GM21786 (cell line): Measurements from ENCODE around the gene POPDC3.
A peak's percentile ranks its signal among the peaks of the same experiment; 100 is the strongest.

Experiments
- ATAC-seq: cut with Tn5 transposase; IDR thresholded peaks from one replicate; pipeline ENCODE4 v1.9.1; 2021; ENCODE audit not compliant: unreplicated experiment

POPDC3 gene

GRCh38 chr6:105153676-105154075 lies 26.1 kb downstream of the POPDC3 start:
- no peak for ATAC-seq

GRCh38 chr6:105152880-105153279 lies 26.9 kb downstream of the POPDC3 start:
- ATAC-seq = no peak

DNA sequence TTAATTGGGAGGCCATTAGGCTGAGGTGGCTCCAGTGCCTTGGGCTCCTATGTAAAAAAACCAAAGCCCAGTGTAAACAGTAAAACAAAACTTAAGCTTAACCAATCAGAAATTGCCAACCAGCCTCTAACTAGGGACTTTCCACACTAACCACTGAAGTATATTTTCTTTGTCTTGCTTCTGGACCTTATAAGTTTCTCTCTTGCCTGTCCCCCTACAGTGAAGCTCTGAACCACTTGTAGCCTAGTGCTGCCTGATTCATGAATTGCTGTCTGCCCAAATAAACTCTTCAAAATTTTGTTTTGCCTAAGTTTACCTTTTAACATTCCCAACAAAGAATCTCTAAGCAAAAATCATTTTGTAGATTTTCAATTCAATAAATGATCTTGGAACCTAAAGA lies 28.2 kb downstream of the POPDC3 start:
- no peak for ATAC-seq

- ATAC-seq = no peak
Observed at GRCh38 chr6:105138141-105138540, 41.7 kb downstream of the POPDC3 start.

GRCh38 chr6:105137388-105137787 lies 42.4 kb downstream of the POPDC3 start:
- no peak for ATAC-seq

- ATAC-seq = peak; percentile 59
Observed at GRCh38 chr6:105136431-105137350, 43.1 kb downstream of the POPDC3 start.

DNA sequence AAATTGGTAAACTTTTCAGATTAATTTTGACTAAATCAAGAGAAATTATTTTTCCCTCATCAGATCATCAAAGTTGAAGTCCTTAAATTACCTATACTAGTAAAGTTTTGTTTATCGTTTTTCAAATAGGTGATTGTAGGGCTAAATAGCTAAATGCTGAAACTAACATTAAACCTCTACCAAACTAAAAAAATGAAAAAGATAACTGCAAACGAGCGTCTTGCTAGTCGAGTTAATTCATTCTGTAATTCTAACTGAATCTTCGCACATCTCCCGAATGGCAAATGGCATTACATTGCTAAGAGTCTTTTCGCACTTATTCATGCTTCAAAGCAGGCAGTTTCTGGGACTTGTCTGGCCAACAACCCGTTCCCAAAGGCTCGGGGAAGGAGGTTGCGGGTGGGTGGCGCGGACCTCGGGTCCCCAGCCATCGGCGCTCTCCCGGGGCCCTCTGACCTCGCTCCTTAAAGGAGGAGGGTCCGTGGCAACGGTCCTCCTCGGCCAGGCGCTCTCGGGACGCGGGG lies 43.8 kb downstream of the POPDC3 start:
- no peak for ATAC-seq

DNA sequence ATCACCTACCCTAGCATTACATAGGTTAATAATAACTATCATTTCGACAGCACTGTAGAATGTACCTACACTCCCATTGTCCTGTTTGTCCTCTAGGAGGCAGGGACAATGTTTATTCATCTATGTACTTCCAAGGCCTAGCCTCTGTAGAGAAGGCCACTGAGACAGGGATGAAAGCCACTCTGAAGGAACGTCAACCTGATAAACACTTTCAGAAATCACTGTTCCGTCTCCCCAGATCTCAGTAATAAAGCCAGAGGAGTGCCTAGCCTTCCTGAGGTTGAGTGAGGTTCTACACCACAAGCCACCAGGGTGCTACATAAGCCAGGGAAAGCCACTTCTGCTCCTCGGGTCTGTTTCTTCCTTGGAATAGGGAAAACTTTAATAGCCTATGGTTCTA lies 44.8 kb downstream of the POPDC3 start:
- ATAC-seq = no peak

- ATAC-seq = no peak
Observed at GRCh38 chr6:105122717-105123116, 57.1 kb downstream of the POPDC3 start.

DNA sequence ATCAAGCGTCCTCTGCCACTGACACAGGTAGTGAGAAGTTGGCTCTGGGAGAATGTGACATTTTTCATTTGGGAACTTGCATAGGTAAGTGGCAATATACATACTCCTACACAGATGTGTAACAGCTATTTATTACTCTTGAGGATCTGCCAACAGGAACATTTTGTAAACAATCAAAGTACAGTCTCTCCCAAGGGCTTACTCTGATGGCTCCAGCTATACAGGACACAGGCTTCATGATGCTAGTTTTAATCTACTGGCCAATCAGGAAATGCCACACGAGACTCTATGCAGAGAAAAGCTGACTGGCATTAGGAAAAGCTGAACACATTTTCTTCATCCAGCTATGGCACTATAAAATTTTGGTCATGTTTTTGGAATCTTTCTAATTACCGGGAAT lies 57.8 kb downstream of the POPDC3 start:
- no peak for ATAC-seq

DNA sequence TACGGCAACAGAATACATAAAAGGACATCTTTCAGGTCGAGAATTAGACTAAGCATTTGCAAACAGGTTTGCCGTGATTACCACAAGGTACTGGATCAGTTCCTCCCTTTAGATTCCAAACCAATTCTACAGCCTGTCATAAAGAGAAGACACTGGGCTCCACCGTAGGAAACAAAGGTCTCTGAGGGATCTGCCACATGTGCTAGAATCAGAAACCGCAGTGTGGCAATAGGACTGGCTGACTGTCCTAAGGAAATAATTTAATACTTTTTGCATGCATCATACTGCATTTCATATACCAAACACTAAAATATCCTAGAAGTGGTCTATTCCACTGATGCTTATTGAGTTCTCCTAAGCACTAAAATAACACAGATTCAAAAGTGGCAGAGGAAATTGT lies 59.2 kb downstream of the POPDC3 start:
- ATAC-seq = no peak

- no peak for ATAC-seq
Observed at GRCh38 chr6:105116150-105116549, 63.7 kb downstream of the POPDC3 start.

DNA sequence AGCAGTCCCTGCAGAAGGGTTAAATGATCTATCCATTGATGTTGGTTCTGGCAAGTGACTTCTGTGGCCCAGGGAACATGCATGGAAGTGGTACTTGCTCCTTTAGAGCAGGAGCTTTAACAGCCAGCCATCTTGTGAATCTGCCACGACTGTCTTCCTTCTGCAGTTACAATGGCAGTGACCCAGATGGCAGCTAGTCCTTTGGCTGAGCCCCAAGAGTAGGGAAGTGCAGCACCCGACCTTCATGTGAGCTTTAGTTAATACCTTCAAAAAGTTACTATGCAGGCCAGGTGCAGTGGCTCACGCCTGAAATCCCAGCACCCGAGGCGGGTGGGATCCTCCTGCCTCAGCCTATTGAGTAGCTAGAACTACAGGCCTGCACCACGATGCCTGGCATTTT lies 66.4 kb downstream of the POPDC3 start:
- ATAC-seq = no peak

GRCh38 chr6:105112577-105112976 lies 67.2 kb downstream of the POPDC3 start:
- no peak for ATAC-seq

DNA sequence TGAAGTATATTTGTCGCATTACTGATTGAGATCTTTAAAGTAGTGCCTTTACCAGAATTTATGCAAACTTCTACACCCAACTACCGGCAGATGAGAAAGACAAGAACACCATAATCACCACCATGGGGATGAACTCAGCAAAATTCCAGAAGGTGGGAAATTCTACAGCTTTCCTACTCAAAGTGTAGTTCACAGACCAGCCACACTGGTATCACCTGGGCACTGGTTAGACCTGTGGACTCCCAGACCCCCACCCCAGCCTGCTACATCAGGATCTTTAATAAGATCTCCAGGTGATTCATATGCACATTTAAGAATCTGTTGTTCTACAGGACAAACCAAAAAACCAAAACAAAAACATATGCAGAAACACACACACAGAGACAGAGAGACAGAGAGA lies 67.9 kb downstream of the POPDC3 start:
- no peak for ATAC-seq

- ATAC-seq = no peak
Observed at GRCh38 chr6:105111105-105111504, 68.7 kb downstream of the POPDC3 start.

- ATAC-seq = no peak
Observed at GRCh38 chr6:105109955-105110895, 69.6 kb downstream of the POPDC3 start.

- no peak for ATAC-seq
Observed at GRCh38 chr6:105108631-105109262, 71.1 kb downstream of the POPDC3 start.
